Measurements from ENCODE around the gene SART1.

The SART1 gene

DNA sequence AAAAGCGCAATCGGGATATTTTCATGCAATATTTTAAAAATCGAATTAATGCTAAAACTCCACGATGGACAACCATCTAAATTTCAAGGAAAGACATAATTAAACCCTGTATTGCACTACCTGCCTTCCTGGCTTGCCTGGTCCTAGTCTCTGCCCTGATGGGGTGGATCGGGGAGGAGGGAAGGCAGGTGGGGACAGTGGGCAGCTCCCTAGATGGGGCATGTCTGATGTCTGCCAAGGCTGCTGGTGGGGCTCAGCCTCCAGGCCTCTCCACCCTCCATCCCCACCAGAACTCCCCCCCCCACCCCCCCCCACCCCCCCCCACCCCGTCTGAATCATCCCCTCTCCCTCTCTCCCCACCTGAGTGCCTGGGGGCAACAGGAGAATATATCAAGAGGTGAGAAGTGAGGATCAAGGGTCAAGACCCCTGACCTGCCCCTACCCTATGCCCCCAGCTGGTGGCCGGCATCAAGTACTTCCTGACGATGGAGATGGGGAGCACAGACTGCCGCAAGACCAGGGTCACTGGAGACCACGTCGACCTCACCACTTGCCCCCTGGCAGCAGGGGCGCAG is 50.9 kb downstream of the SART1 start:
- Histone ChIP-seq H3K27ac (no peak overlapping the region), H3K4me3 (no peak overlapping the region), H3K9ac (ENCODE audit: insufficient read length) (no peak overlapping the region), H3K36me3 (ENCODE audit: insufficient read depth, low read length) (no peaks in the 10 kb centered on the region), H3K9me3 (ENCODE audit: low read depth, low read length) (no peaks in the 10 kb centered on the region)
- DNase-seq (ENCODE audit: low read depth, low spot score), result no peak
- TF ChIP-seq FOXP2 (optimal IDR thresholded peaks at IDR 0.05; ENCODE audit: control extremely low read depth, extremely low read length, insufficient read depth), result no peak
- TF ChIP-seq POLR2AphosphoS5 (IDR thresholded peaks at IDR 0.05; ENCODE audit: borderline replicate concordance, low read depth, low read length), result no peak
- no peak for TF ChIP-seq EZH2 (IDR thresholded peaks at IDR 0.05)

DNA sequence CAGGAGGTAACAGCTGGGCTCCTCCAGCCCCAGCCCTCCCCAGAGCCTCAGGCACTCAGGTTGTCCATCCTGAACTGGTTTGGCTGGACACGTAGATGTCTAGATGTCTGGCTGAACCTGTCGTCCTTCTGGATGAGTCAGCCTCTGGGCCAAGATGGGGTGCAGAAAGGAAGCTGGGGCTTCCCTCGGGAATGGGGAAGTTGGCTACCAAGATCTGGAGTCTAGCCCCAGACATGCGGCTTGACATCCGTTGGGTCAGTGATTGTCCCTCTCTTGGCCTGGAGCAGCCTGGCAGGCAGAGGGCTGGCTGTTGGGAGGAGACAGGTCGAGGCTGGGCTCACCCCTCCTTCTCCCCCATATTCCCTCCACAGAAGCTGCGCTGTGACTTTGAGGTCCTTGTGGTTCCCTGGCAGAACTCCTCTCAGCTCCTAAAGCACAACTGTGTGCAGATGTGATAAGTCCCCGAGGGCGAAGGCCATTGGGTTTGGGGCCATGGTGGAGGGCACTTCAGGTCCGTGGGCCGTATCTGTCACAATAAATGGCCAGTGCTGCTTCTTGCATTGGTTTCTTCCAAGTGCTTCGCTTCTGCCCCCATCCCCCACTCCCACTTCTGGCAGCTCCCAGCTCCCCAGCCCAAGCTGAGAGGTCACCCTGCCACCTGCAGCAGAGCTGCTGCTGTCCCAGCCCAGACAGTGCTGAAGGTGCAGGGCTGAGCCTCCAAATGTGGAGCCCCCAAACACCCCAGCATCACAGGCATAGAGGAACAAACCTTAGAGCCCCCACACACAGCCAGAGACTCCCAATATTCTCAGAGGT is 51.6 kb downstream of the SART1 start:
- Histone ChIP-seq H3K27ac (no peak overlapping the region), H3K36me3 (ENCODE audit: insufficient read depth, low read length) (no peaks in the 10 kb centered on the region), H3K9me3 (ENCODE audit: low read depth, low read length) (no peaks in the 10 kb centered on the region), H3K4me3 (no peak overlapping the region), H3K9ac (ENCODE audit: insufficient read length) (no peak overlapping the region)
- no peak for DNase-seq (ENCODE audit: low read depth, low spot score)
- TF ChIP-seq EZH2 (IDR thresholded peaks at IDR 0.05) (no peak), POLR2AphosphoS5 (IDR thresholded peaks at IDR 0.05; ENCODE audit: borderline replicate concordance, low read depth, low read length) (no peak)

GRCh38 chr11:66013762-66014100 is 52.2 kb downstream of the SART1 start:
- TF ChIP-seq FOXP2 (optimal IDR thresholded peaks at IDR 0.05; ENCODE audit: control extremely low read depth, extremely low read length, insufficient read depth) (no peak), POLR2AphosphoS5 (IDR thresholded peaks at IDR 0.05; ENCODE audit: borderline replicate concordance, low read depth, low read length) (no peak), EZH2 (IDR thresholded peaks at IDR 0.05) (no peak)
- no peak for DNase-seq (ENCODE audit: low read depth, low spot score)
- Histone ChIP-seq H3K4me3 (no peak overlapping the region), H3K9me3 (ENCODE audit: low read depth, low read length) (no peaks in the 10 kb centered on the region), H3K36me3 (ENCODE audit: insufficient read depth, low read length) (no peaks in the 10 kb centered on the region), H3K9ac (ENCODE audit: insufficient read length) (no peak overlapping the region), H3K27ac (no peak overlapping the region)

DNA sequence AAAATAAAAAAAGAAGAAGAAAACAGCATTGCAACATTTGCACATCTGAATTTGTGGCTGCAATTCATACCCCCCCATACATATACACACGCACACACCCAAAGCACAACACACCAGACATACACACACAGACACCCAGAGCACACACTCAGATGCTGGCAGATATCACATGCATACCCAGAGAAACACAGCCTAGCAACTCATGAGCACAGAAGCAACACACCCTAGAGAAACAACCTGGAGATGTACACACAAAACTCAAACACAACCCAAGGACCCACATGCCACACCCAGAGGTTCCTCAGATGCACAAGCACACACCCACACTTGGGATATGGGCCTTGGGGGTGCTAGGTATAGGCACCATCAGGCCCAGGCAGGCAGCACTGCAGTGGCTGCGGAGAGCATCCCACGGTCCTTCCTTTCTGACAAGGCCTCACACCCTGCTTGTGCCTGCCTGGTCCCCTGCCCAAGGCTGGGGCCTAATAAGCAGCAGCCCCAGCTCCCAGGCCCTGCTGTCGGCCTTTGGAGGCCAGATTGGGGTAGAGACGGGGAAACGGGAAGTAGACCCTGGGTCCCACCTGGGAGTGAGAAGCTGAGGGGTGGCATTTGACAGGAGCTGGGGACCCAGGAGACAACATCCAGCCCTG is 53.4 kb downstream of the SART1 start:
- Histone ChIP-seq H3K36me3 (ENCODE audit: insufficient read depth, low read length) (no peaks in the 10 kb centered on the region), H3K27ac (no peak overlapping the region), H3K9ac (ENCODE audit: insufficient read length) (no peak overlapping the region), H3K9me3 (ENCODE audit: low read depth, low read length) (no peaks in the 10 kb centered on the region), H3K4me3 (no peak overlapping the region)
- no peak for DNase-seq (ENCODE audit: low read depth, low spot score)
- TF ChIP-seq EZH2 (IDR thresholded peaks at IDR 0.05) (no peak), FOXP2 (optimal IDR thresholded peaks at IDR 0.05; ENCODE audit: control extremely low read depth, extremely low read length, insufficient read depth) (no peak), POLR2AphosphoS5 (IDR thresholded peaks at IDR 0.05; ENCODE audit: borderline replicate concordance, low read depth, low read length) (no peak)

- TF ChIP-seq FOXP2 (optimal IDR thresholded peaks at IDR 0.05; ENCODE audit: control extremely low read depth, extremely low read length, insufficient read depth) (no peak), EZH2 (IDR thresholded peaks at IDR 0.05) (no peak), POLR2AphosphoS5 (IDR thresholded peaks at IDR 0.05; ENCODE audit: borderline replicate concordance, low read depth, low read length) (no peak)
- Histone ChIP-seq H3K27ac (no peak overlapping the region), H3K36me3 (ENCODE audit: insufficient read depth, low read length) (no peaks in the 10 kb centered on the region), H3K9me3 (ENCODE audit: low read depth, low read length) (no peaks in the 10 kb centered on the region), H3K4me3 (no peak overlapping the region), H3K9ac (ENCODE audit: insufficient read length) (no peak overlapping the region)
- DNase-seq (ENCODE audit: low read depth, low spot score), result no peak
These were observed 53.9 kb downstream of the SART1 start for GRCh38 chr11:66015454-66015881.

- H3K9me3 ChIP-seq (ENCODE audit: low read depth, low read length), result no peaks in the 10 kb centered on the region
- H3K4me3 ChIP-seq, result no peak overlapping the region
- H3K36me3 ChIP-seq (ENCODE audit: insufficient read depth, low read length), result no peaks in the 10 kb centered on the region
- H3K9ac ChIP-seq (ENCODE audit: insufficient read length), result no peak overlapping the region
- no peak overlapping the region for H3K27ac ChIP-seq
- DNase-seq (ENCODE audit: low read depth, low spot score), result no peak
- TF ChIP-seq EZH2 (IDR thresholded peaks at IDR 0.05) (no peak), POLR2AphosphoS5 (IDR thresholded peaks at IDR 0.05; ENCODE audit: borderline replicate concordance, low read depth, low read length) (no peak), FOXP2 (optimal IDR thresholded peaks at IDR 0.05; ENCODE audit: control extremely low read depth, extremely low read length, insufficient read depth) (no peak)
These were observed 54.6 kb downstream of the SART1 start for GRCh38 chr11:66015936-66016792.

DNA sequence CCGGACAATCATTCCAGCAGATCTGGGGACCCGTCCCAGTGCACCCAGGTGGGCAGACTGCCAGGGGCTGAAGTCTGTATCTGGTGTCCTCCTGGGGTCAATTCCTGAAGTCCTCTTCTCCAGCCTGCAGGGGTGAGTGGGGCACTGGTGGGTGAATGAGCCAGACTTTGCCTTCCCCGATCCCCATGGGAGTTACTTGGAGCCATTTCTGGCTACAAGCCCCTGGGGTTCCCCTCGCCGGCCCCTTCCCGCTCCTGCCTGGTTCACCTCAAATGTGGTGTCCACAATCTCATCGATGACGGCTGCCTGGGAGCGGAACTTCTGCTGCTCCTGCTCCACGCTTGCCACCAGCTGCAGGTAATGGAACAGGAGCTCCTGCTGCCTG is 55.3 kb downstream of the SART1 start:
- Histone ChIP-seq H3K9me3 (ENCODE audit: low read depth, low read length) (no peaks in the 10 kb centered on the region), H3K27ac (no peak overlapping the region), H3K36me3 (ENCODE audit: insufficient read depth, low read length) (no peaks in the 10 kb centered on the region), H3K9ac (ENCODE audit: insufficient read length) (no peak overlapping the region), H3K4me3 (no peak overlapping the region)
- no peak for DNase-seq (ENCODE audit: low read depth, low spot score)
- TF ChIP-seq POLR2AphosphoS5 (IDR thresholded peaks at IDR 0.05; ENCODE audit: borderline replicate concordance, low read depth, low read length) (no peak), EZH2 (IDR thresholded peaks at IDR 0.05) (no peak), FOXP2 (optimal IDR thresholded peaks at IDR 0.05; ENCODE audit: control extremely low read depth, extremely low read length, insufficient read depth) (no peak)

GRCh38 chr11:66017321-66017720 is 55.8 kb downstream of the SART1 start:
- Histone ChIP-seq H3K4me3 (no peak overlapping the region), H3K9ac (ENCODE audit: insufficient read length) (no peak overlapping the region), H3K27ac (no peak overlapping the region), H3K9me3 (ENCODE audit: low read depth, low read length) (no peaks in the 10 kb centered on the region), H3K36me3 (ENCODE audit: insufficient read depth, low read length) (no peaks in the 10 kb centered on the region)
- TF ChIP-seq FOXP2 (optimal IDR thresholded peaks at IDR 0.05; ENCODE audit: control extremely low read depth, extremely low read length, insufficient read depth) (no peak), POLR2AphosphoS5 (IDR thresholded peaks at IDR 0.05; ENCODE audit: borderline replicate concordance, low read depth, low read length) (no peak), EZH2 (IDR thresholded peaks at IDR 0.05) (no peak)
- no peak for DNase-seq (ENCODE audit: low read depth, low spot score)

Data from SK-N-MC (cell line).